Measurements from ENCODE around the gene GPR32. TPM values are rescaled to one million over a fixed set of nuclear protein-coding genes. Genes with fewer than 3 reads are reported as not detected.

The GPR32 gene
- total and polyA plus RNA-seq, 12 donors: 16.0 TPM; not detected in 11

- intact Hi-C loops (cut with DNase I): no loop called here
- Histone ChIP-seq H3K4me3 (no peak overlapping the region), H3K36me3 (replicated peaks in 1 of 2) (no peaks in the 10 kb centered on the region), H3K9me3 (replicated peaks in 1 of 3) (no peaks in the 10 kb centered on the region), H3K27ac (no peak overlapping the region), H3K27me3 (peaks cover 31% of the 10 kb centered on the region), H3K4me1 (replicated peaks in 1 of 2) (peaks cover 0 to 11% of the 10 kb centered on the region in 2 donors)
- 73 to 85% (median 81%) methylated on average over 4 of the region's 4 CpGs for WGBS, 4 donors
- DNase-seq: no peak
- TF ChIP-seq CTCF (IDR thresholded peaks at IDR 0.05) (no peak), POLR2A (IDR thresholded peaks at IDR 0.05) (no peak)
These were observed 51.0 kb downstream of the GPR32 start for GRCh38 chr19:50821248-50821612.

Small RNA genes lying within 50 kb of the gene (small RNA-seq; reads per million reads assigned to genes)
- gene SNORD88A (148 to 215 reads per million in 2 donors), gene SNORD88B (0 reads per million in 2 donors), gene SNORD88C (0 reads per million in 2 donors)

Other genes with a start within 250 kb of the GPR32 start
- 1 to 10 TPM in 5 of 9 donors, under 1 TPM in 4; 0.07 to 8.8 (median 1.1) TPM for gene LRRC4B, start 202.0 kb upstream of the GPR32 start, total RNA-seq
- 10 to 100 TPM in 1 of 3 donors, 1 to 10 TPM in 1, under 1 TPM in 1; 0.44 to 24.1 (median 4.9) TPM for gene LRRC4B, start 202.0 kb upstream of the GPR32 start, polyA plus RNA-seq
- 1 to 10 TPM in 3 of 9 donors, under 1 TPM in 5, not detected in 1; 0.27 to 3.4 (median 0.70) TPM for gene SYT3, start 130.6 kb upstream of the GPR32 start, total RNA-seq
- 1 to 10 TPM in 1 of 3 donors, under 1 TPM in 2; 0.26 to 1.8 (median 0.77) TPM for gene SYT3, start 130.6 kb upstream of the GPR32 start, polyA plus RNA-seq
- gene C19orf81, start 121.0 kb upstream of the GPR32 start, total RNA-seq: 1 to 10 TPM in 7 of 9 donors, not detected in 2; 2.4 to 8.2 (median 6.4) TPM
- 10 to 100 TPM in 1 of 3 donors, 1 to 10 TPM in 1, not detected in 1; 4.6 to 39.6 TPM for gene C19orf81, start 121.0 kb upstream of the GPR32 start, polyA plus RNA-seq
- 10 to 100 TPM in 5 of 9 donors, 1 to 10 TPM in 4; 4.2 to 14.6 (median 10.3) TPM for gene SHANK1, start 50.7 kb upstream of the GPR32 start, total RNA-seq
- 10 to 100 TPM in 1 of 3 donors, 1 to 10 TPM in 2; 1.5 to 22.6 (median 2.1) TPM for gene SHANK1, start 50.7 kb upstream of the GPR32 start, polyA plus RNA-seq
- 10 to 100 TPM; 14.8 to 53.8 (median 26.6) TPM for gene CLEC11A, start 47.1 kb upstream of the GPR32 start, total RNA-seq
- gene CLEC11A, start 47.1 kb upstream of the GPR32 start, polyA plus RNA-seq: 10 to 100 TPM in 2 of 3 donors, 1 to 10 TPM in 1; 1.6 to 32.4 (median 31.6) TPM
- gene ACP4, start 20.0 kb downstream of the GPR32 start, total RNA-seq: not detected
- not detected for gene ACP4, start 20.0 kb downstream of the GPR32 start, polyA plus RNA-seq
- 1 to 10 TPM in 6 of 9 donors, not detected in 3; 1.4 to 8.6 (median 2.4) TPM for gene KLK1, start 53.3 kb downstream of the GPR32 start, total RNA-seq
- 10 to 100 TPM in 2 of 3 donors, 1 to 10 TPM in 1; 1.1 to 26.5 (median 11.2) TPM for gene KLK1, start 53.3 kb downstream of the GPR32 start, polyA plus RNA-seq
- 1 to 10 TPM in 4 of 9 donors, under 1 TPM in 3, not detected in 2; 0.28 to 5.1 (median 1.0) TPM for gene KLK15, start 63.1 kb downstream of the GPR32 start, total RNA-seq
- gene KLK15, start 63.1 kb downstream of the GPR32 start, polyA plus RNA-seq: 1 to 10 TPM in 1 of 3 donors, under 1 TPM in 2; 0.15 to 1.7 (median 0.34) TPM
- gene KLK3, start 84.5 kb downstream of the GPR32 start, total RNA-seq: 1 to 10 TPM in 2 of 9 donors, under 1 TPM in 3, not detected in 4; 0.11 to 4.8 (median 0.98) TPM
- gene KLK3, start 84.5 kb downstream of the GPR32 start, polyA plus RNA-seq: 10 to 100 TPM in 1 of 3 donors, 1 to 10 TPM in 1, under 1 TPM in 1; 0.35 to 26.0 (median 1.3) TPM
- gene KLK2, start 103.0 kb downstream of the GPR32 start, total RNA-seq: under 1 TPM in 1 of 9 donors, not detected in 8; 0.61 TPM
- gene KLK2, start 103.0 kb downstream of the GPR32 start, polyA plus RNA-seq: under 1 TPM in 1 of 3 donors, not detected in 2; 0.20 TPM
- 10 to 100 TPM in 1 of 9 donors, 1 to 10 TPM in 3, under 1 TPM in 1, not detected in 4; 0.28 to 10.2 (median 2.2) TPM for gene KLK4, start 140.9 kb downstream of the GPR32 start, total RNA-seq
- gene KLK4, start 140.9 kb downstream of the GPR32 start, polyA plus RNA-seq: 10 to 100 TPM in 2 of 3 donors, under 1 TPM in 1; 0.42 to 16.8 (median 10.9) TPM
- not detected for gene KLK5, start 182.6 kb downstream of the GPR32 start, total RNA-seq
- gene KLK5, start 182.6 kb downstream of the GPR32 start, polyA plus RNA-seq: not detected
- not detected for gene KLK6, start 199.1 kb downstream of the GPR32 start, total RNA-seq
- gene KLK6, start 199.1 kb downstream of the GPR32 start, polyA plus RNA-seq: not detected
- gene KLK7, start 213.5 kb downstream of the GPR32 start, total RNA-seq: under 1 TPM in 1 of 9 donors, not detected in 8; 0.06 TPM
- under 1 TPM in 1 of 3 donors, not detected in 2; 0.03 TPM for gene KLK7, start 213.5 kb downstream of the GPR32 start, polyA plus RNA-seq
- gene KLK8, start 231.1 kb downstream of the GPR32 start, total RNA-seq: under 1 TPM in 1 of 9 donors, not detected in 8; 0.39 TPM
- under 1 TPM in 2 of 3 donors, not detected in 1; 0.34 to 0.80 TPM for gene KLK8, start 231.1 kb downstream of the GPR32 start, polyA plus RNA-seq
- 1 to 10 TPM in 1 of 9 donors, under 1 TPM in 3, not detected in 5; 0.23 to 1.4 (median 0.36) TPM for gene KLK10, start 249.2 kb downstream of the GPR32 start, total RNA-seq
- under 1 TPM in 2 of 3 donors, not detected in 1; 0.34 to 0.56 TPM for gene KLK10, start 249.2 kb downstream of the GPR32 start, polyA plus RNA-seq

Measured in adrenal gland (tissue), 12 donors.